Breast epithelium (tissue), 4 donors: ENCODE measurements around the gene DBN1. TPM values are rescaled to one million over a fixed set of nuclear protein-coding genes. Genes with fewer than 3 reads are reported as not detected.

Source experiments
- DNase-seq, 2 donors: peaks; one replicate each; pipeline ENCODE4 v3.0.0-alpha.2; 2019; ENCODE audit warnings: low spot score in 2 of 2
- H3K27ac ChIP-seq, 2 donors: fragments of 200-600 bp; sonication (generic) in 1 of 2; one replicate each; pipeline ENCODE4 v1.5.1; 2016 to 2019; ENCODE audit warnings: mild to moderate bottlenecking in 1 of 2
- H3K27me3 ChIP-seq, 2 donors: fragments of 200-600 bp; sonication (generic) in 1 of 2; one replicate each; pipeline versions ENCODE4 v1.5.1 to v1.6.0; 2017 to 2019; ENCODE audit warnings: control low read depth in 1 of 2, mild to moderate bottlenecking in 1 of 2
- H3K36me3 ChIP-seq: fragments of 200-600 bp; one replicate; pipeline ENCODE4 v1.5.1; 2019
- H3K4me1 ChIP-seq, 2 donors: fragments of 200-600 bp; sonication (generic); one replicate each; pipeline ENCODE4 v1.5.1; 2016 to 2019; ENCODE audit warnings: control low read depth in 1 of 2
- H3K4me3 ChIP-seq, 3 donors: fragments of 200-600 bp; sonication (generic); 1 replicate in 2 of 3; 2 replicates in 1 of 3; pipeline ENCODE4 v1.5.1; 2016 to 2019; ENCODE audit warnings: mild to moderate bottlenecking in 3 of 3, moderate library complexity in 2 of 3
- H3K9me3 ChIP-seq, 2 donors: fragments of 200-600 bp; sonication (generic) in 1 of 2; one replicate each; pipeline ENCODE4 v1.5.1; 2016 to 2019; ENCODE audit warnings: control low read depth in 1 of 2
- POLR2A ChIP-seq: fragments of 450-650 bp; IDR thresholded peaks from one replicate; pipeline ENCODE4 v1.6.1; 2016; ENCODE audit warnings: antibody characterized with exemption, mild to moderate bottlenecking, moderate library complexity
- POLR2AphosphoS5 ChIP-seq, 3 donors: sonication (generic); formaldehyde crosslinking; IDR thresholded peaks; one replicate each; pipeline ENCODE4 v1.6.1; 2017; ENCODE audit warnings: antibody characterized with exemption in 3 of 3
- intact Hi-C: fragments of 100-400 bp; cut with DNase I; formaldehyde crosslinking; loops from one replicate; pipeline ENCODE4 v1.15.1; 2023; ENCODE audit warnings: low total_unique reads
- total RNA-seq, 3 donors: library from RNA; depleted of rRNA; stranded (reverse); fragments of >200 nt; gene quantifications; one replicate each; pipeline ENCODE4 v1.1.0, GENCODE V29; 2016
- TF ChIP-seq, protein P1 (sequence below), 3 donors: fragments of 450-650 bp; IDR thresholded peaks; one replicate each; pipeline ENCODE4 v1.5.1; 2016 to 2017; ENCODE audit warnings: antibody characterized with exemption in 3 of 3, mild to moderate bottlenecking in 3 of 3, moderate library complexity in 3 of 3

DBN1 gene
- total RNA-seq, 3 donors from 2014 or later = 30.7 to 94.6 (median 61.3) TPM

DNA sequence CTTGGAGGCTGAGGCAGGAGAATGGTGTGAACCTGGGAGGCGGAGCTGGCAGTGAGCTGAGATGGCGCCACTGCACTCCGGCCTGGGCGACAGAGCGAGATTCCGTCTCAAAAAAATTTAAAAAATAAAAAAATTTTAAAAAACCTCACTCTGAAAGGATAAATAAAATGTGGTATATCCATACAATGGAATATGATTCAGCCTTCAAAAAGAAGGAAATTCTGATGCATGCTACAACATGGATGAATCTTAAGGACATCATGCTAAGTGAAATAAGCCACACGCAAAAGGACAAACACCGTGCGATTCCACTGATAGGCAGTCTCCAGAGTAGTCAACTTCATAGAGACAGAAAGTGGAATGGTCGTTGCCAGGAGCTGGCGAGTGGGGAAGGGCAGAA, 8.4 kb downstream of the DBN1 start:
- no peak overlapping the region for H3K27ac ChIP-seq
- H3K27me3 ChIP-seq = no peaks in the 10 kb centered on the region
- no peak for DNase-seq
- H3K9me3 ChIP-seq = no peaks in the 10 kb centered on the region
- intact Hi-C loops = no loop called here
- H3K4me3 ChIP-seq = no peak overlapping the region
- no peaks in the 10 kb centered on the region for H3K4me1 ChIP-seq
- H3K36me3 ChIP-seq = no peaks in the 10 kb centered on the region
- TF ChIP-seq POLR2AphosphoS5 (IDR thresholded peaks at IDR 0.05) (no peak), POLR2A (no peak)
- TF ChIP-seq, protein P1, sequence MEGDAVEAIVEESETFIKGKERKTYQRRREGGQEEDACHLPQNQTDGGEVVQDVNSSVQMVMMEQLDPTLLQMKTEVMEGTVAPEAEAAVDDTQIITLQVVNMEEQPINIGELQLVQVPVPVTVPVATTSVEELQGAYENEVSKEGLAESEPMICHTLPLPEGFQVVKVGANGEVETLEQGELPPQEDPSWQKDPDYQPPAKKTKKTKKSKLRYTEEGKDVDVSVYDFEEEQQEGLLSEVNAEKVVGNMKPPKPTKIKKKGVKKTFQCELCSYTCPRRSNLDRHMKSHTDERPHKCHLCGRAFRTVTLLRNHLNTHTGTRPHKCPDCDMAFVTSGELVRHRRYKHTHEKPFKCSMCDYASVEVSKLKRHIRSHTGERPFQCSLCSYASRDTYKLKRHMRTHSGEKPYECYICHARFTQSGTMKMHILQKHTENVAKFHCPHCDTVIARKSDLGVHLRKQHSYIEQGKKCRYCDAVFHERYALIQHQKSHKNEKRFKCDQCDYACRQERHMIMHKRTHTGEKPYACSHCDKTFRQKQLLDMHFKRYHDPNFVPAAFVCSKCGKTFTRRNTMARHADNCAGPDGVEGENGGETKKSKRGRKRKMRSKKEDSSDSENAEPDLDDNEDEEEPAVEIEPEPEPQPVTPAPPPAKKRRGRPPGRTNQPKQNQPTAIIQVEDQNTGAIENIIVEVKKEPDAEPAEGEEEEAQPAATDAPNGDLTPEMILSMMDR (IDR thresholded peaks at IDR 0.05) = no peak

DNA sequence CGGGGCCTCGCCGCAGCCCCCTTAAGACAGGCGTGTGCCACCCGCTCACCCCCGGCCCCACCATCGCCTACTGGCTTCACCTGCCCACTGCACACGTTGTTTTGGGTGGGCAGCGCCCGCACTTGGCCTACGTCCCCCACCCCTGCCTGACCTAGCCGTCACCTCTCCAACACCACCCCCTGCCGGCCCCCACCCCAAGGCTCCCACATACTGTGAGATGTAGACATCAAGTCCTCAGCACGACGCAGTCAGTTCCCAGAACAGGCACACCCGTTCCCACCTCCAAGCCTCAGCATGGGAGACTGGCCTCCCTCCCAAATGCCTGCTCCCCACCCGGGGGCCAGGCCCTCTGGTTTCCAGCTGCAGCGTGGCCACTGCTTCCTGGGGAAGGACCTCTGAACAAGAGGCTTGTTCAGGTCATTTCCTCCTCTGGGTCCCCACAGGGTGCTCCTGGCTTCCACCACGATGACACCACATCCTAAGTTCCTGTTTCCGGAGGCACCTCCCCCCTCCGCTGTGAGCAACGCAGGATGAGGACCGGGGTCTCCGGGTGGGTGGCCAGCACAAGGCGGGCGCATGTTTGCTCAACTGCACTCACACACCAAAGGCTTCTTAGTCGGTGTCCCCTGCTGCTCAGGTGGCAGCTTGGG, 11.3 kb downstream of the DBN1 start:
- no peak for DNase-seq
- Histone ChIP-seq H3K4me1 (no peaks in the 10 kb centered on the region), H3K27ac (peak overlapping the region in 1 of 2 donors; percentile 70), H3K27me3 (no peaks in the 10 kb centered on the region), H3K4me3 (peak overlapping the region in 1 of 3 donors; percentile 30), H3K9me3 (no peaks in the 10 kb centered on the region), H3K36me3 (no peaks in the 10 kb centered on the region)
- TF ChIP-seq POLR2A = no peak
- TF ChIP-seq POLR2AphosphoS5 (IDR thresholded peaks at IDR 0.05) = peak in 1 of 3 donors; percentile 18
- TF ChIP-seq, protein P1 (IDR thresholded peaks at IDR 0.05) = no peak
- intact Hi-C loops = no loop called here

DNA sequence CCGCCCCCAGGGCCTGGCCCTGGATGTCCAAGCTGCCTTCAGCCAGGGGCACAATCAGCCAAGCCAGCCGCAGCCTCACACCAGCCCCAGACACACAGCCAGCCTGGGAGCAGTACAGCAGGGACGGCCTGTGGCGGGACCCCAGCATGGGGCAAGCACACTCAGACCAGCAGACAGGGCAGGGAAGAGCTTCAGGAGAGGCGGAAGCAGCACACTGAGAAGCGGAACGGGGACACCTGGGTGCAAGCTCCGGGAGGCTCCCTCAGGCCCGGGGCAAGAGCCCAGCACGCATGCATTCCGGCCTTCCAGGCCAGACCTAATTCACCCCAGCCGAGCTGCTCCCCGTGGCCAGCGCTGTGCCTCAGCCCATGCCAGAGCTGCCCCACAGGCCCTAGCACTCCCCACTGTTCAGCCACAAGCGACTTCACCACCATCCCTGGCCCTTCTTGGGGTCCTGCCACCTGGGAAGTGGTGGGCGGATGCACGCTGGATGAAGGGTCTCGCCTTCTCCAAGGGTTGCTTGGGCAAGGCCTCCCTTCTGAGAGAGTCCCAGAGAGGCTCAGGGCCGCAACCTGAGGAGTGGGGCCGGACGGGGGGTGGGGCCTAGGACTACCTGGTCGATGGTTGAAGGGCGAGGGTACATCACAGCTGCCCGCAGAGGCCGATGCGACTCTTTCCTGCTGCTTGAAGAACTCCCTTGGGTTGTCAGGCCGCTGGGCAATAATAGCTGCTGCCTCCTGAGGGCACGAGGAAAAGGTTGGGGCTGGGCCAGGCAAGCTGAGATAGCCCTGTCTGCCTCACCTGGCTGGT, 13.4 kb downstream of the DBN1 start:
- H3K27ac ChIP-seq = no peak overlapping the region
- no peak for DNase-seq
- H3K9me3 ChIP-seq = no peaks in the 10 kb centered on the region
- intact Hi-C loops = loop anchor here (10.0 kb wide), 1 partner anchor 345 kb away; no protein-coding TSS in a partner anchor
- no peaks in the 10 kb centered on the region for H3K27me3 ChIP-seq
- no peaks in the 10 kb centered on the region for H3K4me1 ChIP-seq
- H3K4me3 ChIP-seq = no peak overlapping the region
- no peaks in the 10 kb centered on the region for H3K36me3 ChIP-seq
- TF ChIP-seq, protein P1 (IDR thresholded peaks at IDR 0.05) = no peak
- TF ChIP-seq POLR2A (no peak), POLR2AphosphoS5 (IDR thresholded peaks at IDR 0.05) (no peak)

DNA sequence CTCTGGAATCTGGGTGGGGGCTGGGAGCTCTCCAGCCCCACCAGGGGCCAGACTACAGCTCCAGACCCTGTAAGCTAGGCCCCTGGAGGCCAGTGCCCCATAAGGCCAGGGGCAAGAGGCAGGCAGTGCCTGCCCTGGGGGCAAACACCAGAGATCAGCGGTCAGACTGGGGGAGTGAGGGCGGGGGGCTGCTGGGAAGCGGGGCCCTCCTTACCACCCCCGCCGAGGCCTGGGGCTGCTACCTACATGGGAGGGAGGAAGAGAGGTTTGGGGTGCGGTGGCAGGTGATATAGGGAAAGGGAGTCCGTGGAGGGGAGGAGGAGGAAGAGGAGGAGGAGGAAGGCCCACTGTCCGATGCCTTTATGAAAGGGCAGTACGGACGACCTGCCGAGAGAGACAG, 14.1 kb downstream of the DBN1 start:
- intact Hi-C loops = loop anchor here (10.0 kb wide), 1 partner anchor 345 kb away; no protein-coding TSS in a partner anchor
- Histone ChIP-seq H3K36me3 (no peaks in the 10 kb centered on the region), H3K27me3 (no peaks in the 10 kb centered on the region), H3K4me1 (no peaks in the 10 kb centered on the region), H3K4me3 (no peak overlapping the region), H3K27ac (no peak overlapping the region), H3K9me3 (no peaks in the 10 kb centered on the region)
- DNase-seq = no peak
- TF ChIP-seq, protein P1 (IDR thresholded peaks at IDR 0.05) = no peak
- TF ChIP-seq POLR2AphosphoS5 (IDR thresholded peaks at IDR 0.05) (no peak), POLR2A (no peak)

DNA sequence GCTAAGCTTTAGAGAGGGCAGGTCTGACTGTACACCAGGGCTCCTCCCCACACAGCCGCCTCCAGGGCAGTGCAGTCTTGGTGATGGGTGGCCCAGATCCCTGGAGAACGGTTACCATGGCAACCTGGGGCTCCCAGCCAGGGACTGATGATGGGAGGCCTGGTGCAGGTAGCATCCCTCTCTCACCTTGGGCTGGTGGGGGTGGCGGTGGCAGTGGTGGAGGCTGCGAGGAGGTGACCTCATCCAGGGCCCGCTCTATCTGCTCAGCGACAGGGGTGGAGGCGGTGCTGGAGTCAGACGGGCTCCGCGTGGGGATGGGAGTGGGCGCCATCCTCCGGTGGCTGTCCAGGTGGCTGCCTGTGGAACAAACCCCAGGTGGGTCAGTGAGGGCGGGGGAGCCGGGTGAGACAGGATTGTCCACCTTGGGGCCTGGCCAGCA, 14.5 kb downstream of the DBN1 start:
- Histone ChIP-seq H3K27ac (no peak overlapping the region), H3K9me3 (no peaks in the 10 kb centered on the region), H3K36me3 (no peaks in the 10 kb centered on the region), H3K4me1 (no peaks in the 10 kb centered on the region), H3K27me3 (no peaks in the 10 kb centered on the region), H3K4me3 (no peak overlapping the region)
- no peak for DNase-seq
- intact Hi-C loops = loop anchor here (10.0 kb wide), 1 partner anchor 344 kb away; no protein-coding TSS in a partner anchor
- TF ChIP-seq POLR2AphosphoS5 (IDR thresholded peaks at IDR 0.05) (no peak), POLR2A (no peak)
- TF ChIP-seq, protein P1 (IDR thresholded peaks at IDR 0.05) = no peak
